Trophoblast cell (in vitro differentiated cells and primary cell): ENCODE measurements around the gene TTC28.

Experiments
- DNase-seq, 2 donors: peaks; one replicate each; pipeline ENCODE4 v3.0.0-alpha.2; 2016
- H2AFZ ChIP-seq: 2 replicates; pipeline ENCODE4 v1.6.1; 2013; ENCODE audit warnings: low read length, moderate library complexity, mild to moderate bottlenecking; ENCODE audit not compliant: insufficient read depth, poor library complexity
- H2AK5ac ChIP-seq: 2 replicates; pipeline ENCODE4 v1.6.1; 2013; ENCODE audit warnings: mild to moderate bottlenecking, low read length
- H2BK120ac ChIP-seq: 2 replicates; pipeline ENCODE4 v1.6.1; 2013; ENCODE audit warnings: low read length, mild to moderate bottlenecking, moderate library complexity; ENCODE audit not compliant: insufficient read depth, poor library complexity
- H2BK12ac ChIP-seq: 2 replicates; pipeline ENCODE4 v1.6.1; 2013; ENCODE audit warnings: mild to moderate bottlenecking, low read length, moderate library complexity
- H2BK5ac ChIP-seq: 2 replicates; pipeline ENCODE4 v1.6.1; 2013; ENCODE audit warnings: low read length, low read depth, moderate library complexity, mild to moderate bottlenecking; ENCODE audit not compliant: poor library complexity
- H3K14ac ChIP-seq: 2 replicates; pipeline ENCODE4 v1.6.1; 2013; ENCODE audit warnings: mild to moderate bottlenecking, low read length
- H3K18ac ChIP-seq: 2 replicates; pipeline ENCODE4 v1.6.1; 2013; ENCODE audit warnings: mild to moderate bottlenecking, low read length
- H3K23ac ChIP-seq: 2 replicates; pipeline ENCODE4 v1.6.1; 2013; ENCODE audit warnings: low read length
- H3K27ac ChIP-seq: 2 replicates; pipeline ENCODE4 v1.5.1; 2013; ENCODE audit warnings: low read depth, mild to moderate bottlenecking, inconsistent platforms, low read length, moderate library complexity
- H3K27me3 ChIP-seq: 2 replicates; pipeline ENCODE4 v1.6.1; 2013; ENCODE audit warnings: inconsistent platforms, mild to moderate bottlenecking, low read length, moderate library complexity; ENCODE audit not compliant: insufficient read depth
- H3K36me3 ChIP-seq, 2 experiments: 1 replicate in 1 of 2; 2 replicates in 1 of 2; pipeline ENCODE4 v1.6.1; 2013; ENCODE audit warnings: low read length in 2 of 2, mild to moderate bottlenecking in 2 of 2, moderate library complexity in 1 of 2; ENCODE audit not compliant: insufficient read depth in 2 of 2, control insufficient read depth in 1 of 2
- H3K4ac ChIP-seq: 2 replicates; pipeline ENCODE4 v1.6.1; 2013; ENCODE audit warnings: low read depth, mild to moderate bottlenecking, low read length, moderate library complexity
- H3K4me1 ChIP-seq, 2 experiments: 1 replicate in 1 of 2; 2 replicates in 1 of 2; pipeline ENCODE4 v1.6.1; 2013; ENCODE audit warnings: low read length in 2 of 2, mild to moderate bottlenecking in 2 of 2, moderate library complexity in 1 of 2; ENCODE audit not compliant: insufficient read depth in 2 of 2, control insufficient read depth in 1 of 2
- H3K4me2 ChIP-seq: 2 replicates; pipeline ENCODE4 v1.6.1; 2013; ENCODE audit warnings: inconsistent platforms, mild to moderate bottlenecking, low read length, moderate library complexity
- H3K4me3 ChIP-seq: 2 replicates; pipeline ENCODE4 v1.5.1; 2013; ENCODE audit warnings: mild to moderate bottlenecking, low read depth, low read length, inconsistent platforms
- H3K79me1 ChIP-seq: one replicate; pipeline ENCODE4 v1.6.1; 2013; ENCODE audit warnings: low read length
- H3K79me2 ChIP-seq: 2 replicates; pipeline ENCODE4 v1.6.1; 2013; ENCODE audit warnings: low read length, mild to moderate bottlenecking; ENCODE audit not compliant: control insufficient read depth, insufficient read depth, poor library complexity
- H3K9ac ChIP-seq: 2 replicates; pipeline ENCODE4 v1.6.1; 2013; ENCODE audit warnings: mild to moderate bottlenecking, low read length
- H3K9me3 ChIP-seq: 2 replicates; pipeline ENCODE4 v1.6.1; 2013; ENCODE audit warnings: low read depth, mild to moderate bottlenecking, control low read depth, inconsistent platforms, low read length; ENCODE audit not compliant: insufficient read depth
- H4K12ac ChIP-seq: 2 replicates; pipeline ENCODE4 v1.6.1; 2013; ENCODE audit warnings: low read depth, mild to moderate bottlenecking, low read length, moderate library complexity
- H4K8ac ChIP-seq: 2 replicates; pipeline ENCODE4 v1.6.1; 2013; ENCODE audit warnings: low read depth, mild to moderate bottlenecking, low read length, moderate library complexity
- H4K91ac ChIP-seq: one replicate; pipeline ENCODE4 v1.6.1; 2013; ENCODE audit warnings: low read depth, mild to moderate bottlenecking, low read length, moderate library complexity
- WGBS: extraction: QIAGEN DNeasy Blood & Tissue Kit; methylation state at CpG from one replicate; pipeline ENCODE4 v1.1.7; 2013; ENCODE audit warnings: missing lambda C conversion rate; ENCODE audit not compliant: insufficient read length, insufficient coverage; ENCODE audit errors: extremely low coverage; 5-methylcytosine and 5-hydroxymethylcytosine counted together

TTC28 gene

DNA sequence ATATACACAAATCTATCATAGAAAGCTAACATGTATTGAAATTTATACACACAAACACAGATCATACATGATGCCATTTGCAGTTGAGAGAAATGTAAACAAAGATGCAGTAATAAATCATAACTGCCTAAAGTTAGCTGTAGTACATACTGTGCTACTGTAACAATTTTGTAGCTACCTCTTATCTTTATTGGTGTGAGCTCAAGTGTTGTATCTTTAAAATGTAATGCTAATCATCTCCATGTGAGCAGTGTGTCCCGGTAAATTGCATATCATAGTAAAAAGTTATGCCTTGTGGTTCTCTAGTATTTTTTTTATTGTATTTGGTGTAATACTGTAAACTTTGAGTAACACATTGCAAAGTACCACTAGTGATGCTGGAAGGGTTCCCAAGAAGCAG, 743.7 kb downstream of the TTC28 start:
- peaks cover 0 to 4% of the 10 kb centered on the region in 2 experiments for H3K36me3 ChIP-seq
- no peak overlapping the region for H4K12ac ChIP-seq
- WGBS, result no CpG with 5 or more reads among the region's 1 CpG
- H3K18ac ChIP-seq, result no peak overlapping the region
- H3K27me3 ChIP-seq, result no peaks in the 10 kb centered on the region
- H3K9ac ChIP-seq, result no peak overlapping the region
- no peak overlapping the region for H2AK5ac ChIP-seq
- H3K79me1 ChIP-seq, result no peaks in the 10 kb centered on the region
- no peak overlapping the region for H3K27ac ChIP-seq
- H2BK12ac ChIP-seq, result no peak overlapping the region
- no peak overlapping the region for H2AFZ ChIP-seq
- H4K8ac ChIP-seq, result no peak overlapping the region
- no peak overlapping the region for H3K23ac ChIP-seq
- no peak for DNase-seq
- no peaks in the 10 kb centered on the region for H3K9me3 ChIP-seq
- H4K91ac ChIP-seq, result no peak overlapping the region
- no peaks in the 10 kb centered on the region for H3K4me1 ChIP-seq
- no peak overlapping the region for H3K4me3 ChIP-seq
- H2BK5ac ChIP-seq, result no peak overlapping the region
- no peak overlapping the region for H2BK120ac ChIP-seq
- H3K4me2 ChIP-seq, result no peak overlapping the region
- H3K14ac ChIP-seq, result no peak overlapping the region
- H3K4ac ChIP-seq, result no peak overlapping the region
- no peaks in the 10 kb centered on the region for H3K79me2 ChIP-seq

DNA sequence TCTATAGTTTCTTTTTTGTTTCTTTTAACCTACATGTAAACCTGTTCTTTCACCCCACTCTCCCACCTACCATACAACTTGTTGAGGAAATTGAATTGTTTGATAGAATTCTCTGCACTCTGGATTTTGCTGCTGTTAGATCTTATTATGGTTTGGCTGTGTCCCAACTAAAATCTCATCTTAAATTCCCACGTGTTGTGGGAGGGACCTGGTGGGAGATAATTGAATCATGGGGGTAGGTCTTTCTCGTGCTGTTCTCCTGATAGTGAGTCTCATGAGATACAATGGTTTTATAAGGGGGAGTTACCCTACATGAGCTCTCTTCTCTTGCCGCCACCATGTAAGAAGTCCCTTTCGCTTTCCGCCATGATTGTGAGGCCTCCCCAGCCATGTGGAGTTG, 745.6 kb downstream of the TTC28 start:
- no CpG with 5 or more reads among the region's 5 CpGs for WGBS
- no peaks in the 10 kb centered on the region for H3K27me3 ChIP-seq

DNA sequence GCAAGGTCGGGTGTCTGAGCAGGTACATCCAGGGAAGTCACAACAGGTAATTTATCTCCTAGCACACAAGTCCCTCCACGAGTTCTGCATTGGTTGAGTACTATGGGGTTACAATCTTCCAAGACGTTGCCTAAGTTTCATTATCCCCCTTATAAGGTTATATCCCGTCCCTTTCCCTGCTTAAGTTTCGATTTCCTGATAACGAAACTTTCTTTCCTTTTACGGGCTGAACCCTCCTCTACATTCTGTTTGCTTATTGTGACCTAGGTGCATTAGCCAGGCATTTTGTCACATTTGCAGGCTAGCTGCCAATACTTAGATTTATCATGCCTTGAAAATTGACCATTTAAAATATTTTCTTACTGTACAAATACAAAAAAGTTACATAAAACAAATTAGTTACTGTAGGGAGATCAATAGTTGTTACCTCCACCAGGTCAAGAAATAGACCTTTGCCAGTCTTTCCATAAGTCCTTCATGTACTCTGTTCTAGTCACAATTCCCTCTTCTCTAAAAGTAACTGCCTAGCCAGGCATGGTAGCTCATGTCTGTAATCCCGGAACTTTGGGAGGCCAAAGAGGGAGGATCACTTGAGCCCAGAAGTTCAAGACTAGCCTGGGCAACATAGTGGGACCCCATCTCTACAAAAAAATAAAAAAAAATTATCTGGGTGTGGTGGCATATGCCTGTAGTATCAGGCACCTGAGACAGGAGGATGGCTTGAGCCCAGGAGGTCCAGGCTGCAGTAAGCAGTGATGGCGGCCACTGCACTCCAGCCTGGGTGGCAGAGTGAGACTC, 746.3 kb downstream of the TTC28 start:
- Histone ChIP-seq H2BK12ac (no peak overlapping the region), H4K91ac (no peak overlapping the region)

More for the DNA sequence above, 745.6 kb downstream of the TTC28 start:
- Histone ChIP-seq H3K9ac (no peak overlapping the region), H3K4me2 (no peak overlapping the region), H3K18ac (no peak overlapping the region), H3K4me1 (peaks cover 0 to 4% of the 10 kb centered on the region in 2 experiments), H4K91ac (no peak overlapping the region), H2AK5ac (no peak overlapping the region), H2BK12ac (no peak overlapping the region), H3K4me3 (no peak overlapping the region), H2BK5ac (no peak overlapping the region), H3K79me2 (no peaks in the 10 kb centered on the region), H2BK120ac (no peak overlapping the region), H4K8ac (no peak overlapping the region), H3K4ac (no peak overlapping the region), H4K12ac (no peak overlapping the region), H3K23ac (no peak overlapping the region), H3K27ac (no peak overlapping the region), H3K79me1 (no peaks in the 10 kb centered on the region), H3K14ac (no peak overlapping the region), H3K36me3 (peaks cover 0 to 4% of the 10 kb centered on the region in 2 experiments), H3K9me3 (no peaks in the 10 kb centered on the region), H2AFZ (no peak overlapping the region)
- DNase-seq, result no peak

DNA sequence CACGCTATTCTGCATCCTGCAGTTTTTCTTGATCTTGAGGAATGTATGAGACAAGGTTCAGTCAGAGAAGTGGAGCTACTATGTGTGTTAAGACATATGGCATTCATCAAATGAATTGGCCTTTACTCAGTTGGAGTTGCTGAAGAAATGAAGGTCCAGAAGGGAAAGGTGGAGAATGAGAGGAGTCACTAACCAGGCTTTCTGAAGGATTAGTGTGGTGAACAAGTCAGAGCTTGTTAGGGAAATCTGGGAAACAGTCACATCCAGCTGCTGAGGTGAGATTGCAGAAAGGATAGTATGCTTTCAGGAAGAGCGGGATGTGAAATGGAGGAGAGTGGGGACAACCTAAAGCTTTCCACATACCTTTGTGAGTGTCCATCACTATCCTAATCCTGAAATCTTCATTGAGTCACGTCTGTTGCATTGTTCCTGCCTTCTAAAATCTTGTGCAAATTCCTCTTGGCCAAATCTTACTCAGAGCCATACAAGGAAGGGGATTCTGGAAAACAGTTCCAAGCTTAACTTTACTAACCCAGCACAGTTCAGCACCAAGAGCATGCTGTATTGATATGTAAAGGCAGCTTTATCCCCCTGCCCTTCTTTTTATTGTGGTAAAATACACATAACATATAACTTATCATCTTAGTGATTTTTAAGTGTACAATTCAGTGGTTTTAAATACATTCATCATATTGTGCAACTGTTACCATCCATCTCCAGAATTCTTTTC, 749.1 kb downstream of the TTC28 start:
- Histone ChIP-seq H2AK5ac (no peak overlapping the region), H2BK5ac (no peak overlapping the region), H3K27ac (peak overlapping the region; percentile 40), H3K4me2 (no peak overlapping the region), H3K23ac (no peak overlapping the region), H3K4ac (no peak overlapping the region), H3K14ac (no peak overlapping the region), H3K27me3 (no peaks in the 10 kb centered on the region), H3K4me3 (no peak overlapping the region), H4K91ac (no peak overlapping the region), H3K9me3 (no peaks in the 10 kb centered on the region), H3K79me1 (no peaks in the 10 kb centered on the region), H4K12ac (no peak overlapping the region), H3K79me2 (no peaks in the 10 kb centered on the region), H3K36me3 (no peaks in the 10 kb centered on the region), H4K8ac (no peak overlapping the region), H3K9ac (no peak overlapping the region), H3K18ac (no peak overlapping the region), H3K4me1 (peaks cover 0 to 4% of the 10 kb centered on the region in 2 experiments), H2AFZ (no peak overlapping the region), H2BK120ac (no peak overlapping the region), H2BK12ac (no peak overlapping the region)
- WGBS, result no CpG with 5 or more reads among the region's 3 CpGs
- peak; percentile 44 to 81 for DNase-seq

More for the DNA sequence above, 746.3 kb downstream of the TTC28 start:
- Histone ChIP-seq H3K9ac (no peak overlapping the region), H2BK120ac (no peak overlapping the region), H3K36me3 (no peaks in the 10 kb centered on the region), H3K14ac (no peak overlapping the region), H3K4me2 (no peak overlapping the region), H3K27ac (no peak overlapping the region), H3K4me3 (no peak overlapping the region), H3K79me2 (no peaks in the 10 kb centered on the region), H2AK5ac (no peak overlapping the region), H2BK5ac (no peak overlapping the region), H3K79me1 (no peaks in the 10 kb centered on the region), H3K23ac (no peak overlapping the region), H2AFZ (no peak overlapping the region), H3K4ac (no peak overlapping the region), H3K27me3 (no peaks in the 10 kb centered on the region), H3K18ac (no peak overlapping the region), H3K9me3 (no peaks in the 10 kb centered on the region), H3K4me1 (peaks cover 0 to 4% of the 10 kb centered on the region in 2 experiments), H4K8ac (no peak overlapping the region), H4K12ac (no peak overlapping the region)
- WGBS, result no CpG with 5 or more reads among the region's 9 CpGs
- DNase-seq, result no peak
